ENCODE measurements around the gene MSANTD2. TPM values are rescaled to one million over a fixed set of nuclear protein-coding genes. Genes with fewer than 3 reads are reported as not detected.

Gene MSANTD2
- polyA plus RNA-seq, 1 experiment: 3.4 TPM

DNA sequence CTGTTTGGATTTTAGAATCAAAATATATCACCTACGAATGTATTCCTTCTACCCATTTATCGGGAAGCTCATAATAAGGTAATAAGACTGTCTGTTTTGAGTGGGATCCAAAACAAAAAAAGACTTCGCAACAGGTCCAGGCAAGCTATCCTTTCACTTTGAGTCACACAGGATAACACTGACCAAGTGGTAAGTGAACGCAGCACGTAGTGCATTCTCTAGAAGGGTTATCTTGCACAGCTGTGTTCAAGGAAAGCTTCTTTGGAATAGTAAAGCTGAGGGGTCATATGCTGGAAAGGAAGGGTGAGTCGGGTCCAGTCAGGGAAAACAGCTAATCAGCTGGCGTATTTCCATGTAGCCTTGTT, 82.8 kb downstream of the MSANTD2 start:
- Histone ChIP-seq H3K27me3 (ENCODE audit: control insufficient read depth, insufficient read depth, low read length) (peaks cover 39% of the 10 kb centered on the region), H3K36me3 (ENCODE audit: control insufficient read depth, insufficient read depth, low read length) (no peaks in the 10 kb centered on the region), H3K4me3 (ENCODE audit: low read depth, low read length) (no peak overlapping the region)
- ChIA-PET CTCF (no interaction called here), POLR2A (no interaction called here)
- DNase-seq (ENCODE audit: low read depth): no peak
- TF ChIP-seq, protein P1, sequence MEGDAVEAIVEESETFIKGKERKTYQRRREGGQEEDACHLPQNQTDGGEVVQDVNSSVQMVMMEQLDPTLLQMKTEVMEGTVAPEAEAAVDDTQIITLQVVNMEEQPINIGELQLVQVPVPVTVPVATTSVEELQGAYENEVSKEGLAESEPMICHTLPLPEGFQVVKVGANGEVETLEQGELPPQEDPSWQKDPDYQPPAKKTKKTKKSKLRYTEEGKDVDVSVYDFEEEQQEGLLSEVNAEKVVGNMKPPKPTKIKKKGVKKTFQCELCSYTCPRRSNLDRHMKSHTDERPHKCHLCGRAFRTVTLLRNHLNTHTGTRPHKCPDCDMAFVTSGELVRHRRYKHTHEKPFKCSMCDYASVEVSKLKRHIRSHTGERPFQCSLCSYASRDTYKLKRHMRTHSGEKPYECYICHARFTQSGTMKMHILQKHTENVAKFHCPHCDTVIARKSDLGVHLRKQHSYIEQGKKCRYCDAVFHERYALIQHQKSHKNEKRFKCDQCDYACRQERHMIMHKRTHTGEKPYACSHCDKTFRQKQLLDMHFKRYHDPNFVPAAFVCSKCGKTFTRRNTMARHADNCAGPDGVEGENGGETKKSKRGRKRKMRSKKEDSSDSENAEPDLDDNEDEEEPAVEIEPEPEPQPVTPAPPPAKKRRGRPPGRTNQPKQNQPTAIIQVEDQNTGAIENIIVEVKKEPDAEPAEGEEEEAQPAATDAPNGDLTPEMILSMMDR (IDR thresholded peaks at IDR 0.05; ENCODE audit: insufficient read depth, low read depth, low read length): no peak

DNA sequence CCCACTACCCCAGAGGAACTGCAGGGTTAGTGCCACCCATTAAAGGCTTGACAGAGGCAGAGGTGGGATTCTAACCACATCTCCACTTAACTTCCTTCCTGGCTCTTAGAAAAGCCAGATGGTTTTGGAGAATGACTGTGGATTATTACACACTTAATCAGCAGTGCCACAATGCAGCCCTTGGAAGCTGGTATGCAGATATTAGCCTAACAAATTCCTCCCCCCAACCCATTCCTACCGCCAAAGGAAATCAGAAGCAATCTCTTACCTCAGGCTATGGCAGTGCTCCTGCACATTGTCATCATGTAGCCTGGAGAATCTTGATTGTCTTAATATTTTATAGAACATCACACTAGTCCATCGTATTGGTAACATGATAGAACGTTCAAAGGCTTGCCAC, 83.6 kb downstream of the MSANTD2 start:
- TF ChIP-seq, protein P1 (IDR thresholded peaks at IDR 0.05; ENCODE audit: insufficient read depth, low read depth, low read length): no peak
- Histone ChIP-seq H3K27me3 (ENCODE audit: control insufficient read depth, insufficient read depth, low read length) (peaks cover 35% of the 10 kb centered on the region), H3K36me3 (ENCODE audit: control insufficient read depth, insufficient read depth, low read length) (no peaks in the 10 kb centered on the region), H3K4me3 (ENCODE audit: low read depth, low read length) (no peak overlapping the region)
- ChIA-PET CTCF (no interaction called here), POLR2A (no interaction called here)
- DNase-seq (ENCODE audit: low read depth): no peak

Other genes starting within 250 kb of the MSANTD2 start
- not detected in 2 replicates for gene OR8A1, start 230.4 kb downstream of the MSANTD2 start, polyA plus RNA-seq (2011; rRNA removed)
- gene PANX3, start 189.0 kb downstream of the MSANTD2 start, polyA plus RNA-seq (2011; rRNA removed): not detected in 2 replicates
- gene TBRG1, start 177.5 kb downstream of the MSANTD2 start, polyA plus RNA-seq (2011; rRNA removed): 40.8 and 42.5 TPM in 2 replicates
- 42.1 and 43.8 TPM in 2 replicates for gene SIAE, start 126.7 kb downstream of the MSANTD2 start, polyA plus RNA-seq (2011; rRNA removed)
- gene SPA17, start 126.5 kb downstream of the MSANTD2 start, polyA plus RNA-seq (2011; rRNA removed): 2.9 and 12.1 TPM in 2 replicates
- 0.98 and 1.6 TPM in 2 replicates for gene NRGN, start 60.5 kb downstream of the MSANTD2 start, polyA plus RNA-seq (2011; rRNA removed)
- not detected in 2 replicates for gene VSIG2, start 48.2 kb downstream of the MSANTD2 start, polyA plus RNA-seq (2011; rRNA removed)
- gene ESAM, start 38.1 kb downstream of the MSANTD2 start, polyA plus RNA-seq (2011; rRNA removed): 0.17 and 0.18 TPM in 2 replicates
- 17.2 and 27.8 TPM in 2 replicates for gene ROBO3, start 65.0 kb upstream of the MSANTD2 start, polyA plus RNA-seq (2011; rRNA removed)
- 0.10 and 0.26 TPM in 2 replicates for gene ROBO4, start 97.5 kb upstream of the MSANTD2 start, polyA plus RNA-seq (2011; rRNA removed)
- not detected in 2 replicates for gene HEPN1, start 118.8 kb upstream of the MSANTD2 start, polyA plus RNA-seq (2011; rRNA removed)
- gene HEPACAM, start 135.6 kb upstream of the MSANTD2 start, polyA plus RNA-seq (2011; rRNA removed): 0.06 TPM in 1 of 2 replicates, not detected in the other
- gene CCDC15, start 153.8 kb upstream of the MSANTD2 start, polyA plus RNA-seq (2011; rRNA removed): 0.66 and 1.3 TPM in 2 replicates

All from BJ (cell line).